Loucy (cell line): Measurements from ENCODE around the gene PAPOLG.

Experiments used
- H2AFZ ChIP-seq: fragments of 200-600 bp; sonication (generic); 2 replicates; pipeline ENCODE4 v1.6.0; 2016; ENCODE audit warnings: antibody characterized with exemption, mild to moderate bottlenecking, low read length, moderate library complexity
- H3F3A ChIP-seq: fragments of 200-600 bp; 2 replicates; pipeline ENCODE4 v1.6.0; 2016; ENCODE audit warnings: antibody characterized with exemption, low read depth, mild to moderate bottlenecking
- H3K27me3 ChIP-seq: fragments of 200-600 bp; sonication (generic); 2 replicates; pipeline ENCODE4 v1.6.1; 2014; ENCODE audit warnings: low read length, mild to moderate bottlenecking; ENCODE audit not compliant: insufficient read depth, poor library complexity, severe bottlenecking
- H3K36me3 ChIP-seq: fragments of 200-600 bp; sonication (generic); 2 replicates; pipeline ENCODE4 v1.6.1; 2016; ENCODE audit warnings: low read length; ENCODE audit not compliant: insufficient read depth
- H3K4me1 ChIP-seq: fragments of 200-600 bp; sonication (generic); 2 replicates; pipeline ENCODE4 v1.5.1; 2014; ENCODE audit warnings: low read length, mild to moderate bottlenecking; ENCODE audit not compliant: insufficient read depth, poor library complexity, severe bottlenecking
- H3K4me2 ChIP-seq: fragments of 200-600 bp; sonication (generic); 2 replicates; pipeline ENCODE4 v1.6.0; 2014; ENCODE audit warnings: antibody characterized with exemption, low read length, low read depth, mild to moderate bottlenecking; ENCODE audit not compliant: poor library complexity, severe bottlenecking
- H3K4me3 ChIP-seq: fragments of 200-600 bp; sonication (generic); 2 replicates; pipeline ENCODE4 v1.5.1; 2014; ENCODE audit warnings: low read length, mild to moderate bottlenecking, mixed read lengths; ENCODE audit not compliant: poor library complexity, severe bottlenecking
- H3K79me2 ChIP-seq: fragments of 200-600 bp; sonication (generic); 2 replicates; pipeline ENCODE4 v1.6.1; 2014; ENCODE audit warnings: low read length; ENCODE audit not compliant: insufficient read depth
- H3K9ac ChIP-seq: fragments of 200-600 bp; sonication (generic); 2 replicates; pipeline ENCODE4 v1.6.0; 2014; ENCODE audit warnings: mild to moderate bottlenecking, low read depth, low read length, moderate library complexity; ENCODE audit not compliant: poor library complexity, severe bottlenecking
- H3K9me2 ChIP-seq: fragments of 200-600 bp; sonication (generic); replicated peaks from 2 replicates; pipeline ENCODE4 v1.6.1; 2016; ENCODE audit warnings: low read depth, low read length, mixed read lengths
- H3K9me3 ChIP-seq: fragments of 200-600 bp; sonication (generic); 2 replicates; pipeline ENCODE4 v1.6.1; 2014; ENCODE audit warnings: mild to moderate bottlenecking, antibody characterized with exemption, low read length, low read depth; ENCODE audit not compliant: insufficient read depth
- H4K20me1 ChIP-seq: fragments of 200-600 bp; sonication (generic); 2 replicates; pipeline ENCODE4 v1.6.0; 2014; ENCODE audit warnings: antibody characterized with exemption, low read length, mild to moderate bottlenecking; ENCODE audit not compliant: insufficient read depth, poor library complexity, severe bottlenecking
- CTCF ChIP-seq: fragments of 200-600 bp; sonication (generic); conservative IDR thresholded peaks from 2 replicates; pipeline ENCODE4 v1.5.1; 2014; ENCODE audit warnings: mild to moderate bottlenecking, antibody characterized with exemption, low read length
- EZH2phosphoT487 ChIP-seq: fragments of 200-600 bp; IDR thresholded peaks from 2 replicates; pipeline ENCODE4 v1.6.1; 2018; ENCODE audit warnings: antibody characterized with exemption, mild to moderate bottlenecking, moderate library complexity, borderline replicate concordance

Gene PAPOLG

GRCh38 chr2:60775048-60775639 is 19.1 kb downstream of the PAPOLG start:
- Histone ChIP-seq H3K9ac (no peak overlapping the region), H3K4me1 (no peaks in the 10 kb centered on the region), H3K79me2 (no peaks in the 10 kb centered on the region), H2AFZ (no peak overlapping the region), H4K20me1 (no peaks in the 10 kb centered on the region), H3K4me3 (no peak overlapping the region), H3K27me3 (no peaks in the 10 kb centered on the region), H3K9me3 (no peaks in the 10 kb centered on the region), H3F3A (no peaks in the 10 kb centered on the region), H3K36me3 (peaks cover 89% of the 10 kb centered on the region), H3K4me2 (no peak overlapping the region), H3K9me2 (no peaks in the 10 kb centered on the region)
- no peak for TF ChIP-seq EZH2phosphoT487
- TF ChIP-seq CTCF, result no peak

- Histone ChIP-seq H3F3A (no peaks in the 10 kb centered on the region), H3K4me2 (no peak overlapping the region), H3K9ac (no peak overlapping the region), H3K27me3 (no peaks in the 10 kb centered on the region), H4K20me1 (no peaks in the 10 kb centered on the region), H3K4me1 (no peaks in the 10 kb centered on the region), H3K36me3 (peaks cover 88% of the 10 kb centered on the region; the same call in 1 of the 2 replicates), H3K9me2 (no peaks in the 10 kb centered on the region), H2AFZ (no peak overlapping the region), H3K79me2 (no peaks in the 10 kb centered on the region), H3K4me3 (no peak overlapping the region), H3K9me3 (no peaks in the 10 kb centered on the region)
- TF ChIP-seq EZH2phosphoT487, result no peak
- TF ChIP-seq CTCF, result no peak
These were observed 22.3 kb downstream of the PAPOLG start for GRCh38 chr2:60778352-60778751.

GRCh38 chr2:60779426-60779825 is 23.4 kb downstream of the PAPOLG start:
- H3K9me3 ChIP-seq, result no peaks in the 10 kb centered on the region
- no peak overlapping the region for H3K4me3 ChIP-seq
- no peak overlapping the region for H3K9ac ChIP-seq
- no peaks in the 10 kb centered on the region for H4K20me1 ChIP-seq
- H3K27me3 ChIP-seq, result no peaks in the 10 kb centered on the region
- no peaks in the 10 kb centered on the region for H3F3A ChIP-seq
- no peak overlapping the region for H2AFZ ChIP-seq
- H3K36me3 ChIP-seq, result peaks cover 88% of the 10 kb centered on the region; the same call in 1 of the 2 replicates
- H3K9me2 ChIP-seq, result no peaks in the 10 kb centered on the region
- no peak for TF ChIP-seq EZH2phosphoT487
- no peak for TF ChIP-seq CTCF
- no peaks in the 10 kb centered on the region for H3K79me2 ChIP-seq
- no peaks in the 10 kb centered on the region for H3K4me1 ChIP-seq
- no peak overlapping the region for H3K4me2 ChIP-seq
